Measurements from ENCODE around the gene ARL5B.
A peak's percentile ranks its signal among the peaks of the same experiment; 100 is the strongest.

Gene ARL5B

GRCh38 chr10:18666810-18667209 lies 7.6 kb downstream of the ARL5B start:
- CTCF ChIA-PET = no interaction called here
- TF ChIP-seq, protein P1, sequence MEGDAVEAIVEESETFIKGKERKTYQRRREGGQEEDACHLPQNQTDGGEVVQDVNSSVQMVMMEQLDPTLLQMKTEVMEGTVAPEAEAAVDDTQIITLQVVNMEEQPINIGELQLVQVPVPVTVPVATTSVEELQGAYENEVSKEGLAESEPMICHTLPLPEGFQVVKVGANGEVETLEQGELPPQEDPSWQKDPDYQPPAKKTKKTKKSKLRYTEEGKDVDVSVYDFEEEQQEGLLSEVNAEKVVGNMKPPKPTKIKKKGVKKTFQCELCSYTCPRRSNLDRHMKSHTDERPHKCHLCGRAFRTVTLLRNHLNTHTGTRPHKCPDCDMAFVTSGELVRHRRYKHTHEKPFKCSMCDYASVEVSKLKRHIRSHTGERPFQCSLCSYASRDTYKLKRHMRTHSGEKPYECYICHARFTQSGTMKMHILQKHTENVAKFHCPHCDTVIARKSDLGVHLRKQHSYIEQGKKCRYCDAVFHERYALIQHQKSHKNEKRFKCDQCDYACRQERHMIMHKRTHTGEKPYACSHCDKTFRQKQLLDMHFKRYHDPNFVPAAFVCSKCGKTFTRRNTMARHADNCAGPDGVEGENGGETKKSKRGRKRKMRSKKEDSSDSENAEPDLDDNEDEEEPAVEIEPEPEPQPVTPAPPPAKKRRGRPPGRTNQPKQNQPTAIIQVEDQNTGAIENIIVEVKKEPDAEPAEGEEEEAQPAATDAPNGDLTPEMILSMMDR (IDR thresholded peaks at IDR 0.05; ENCODE audit: insufficient read depth, low read length, missing control alignments) = no peak
- POLR2A ChIA-PET = no interaction called here
- peak; percentile 61 for DNase-seq (ENCODE audit: low read depth, low spot score)
- no peak overlapping the region; the same call in 1 of the 2 replicates for H3K4me3 ChIP-seq (ENCODE audit: low read depth, low read length)

GRCh38 chr10:18668026-18668425 lies 8.8 kb downstream of the ARL5B start:
- TF ChIP-seq, protein P1 (IDR thresholded peaks at IDR 0.05; ENCODE audit: insufficient read depth, low read length, missing control alignments) = no peak
- POLR2A ChIA-PET = no interaction called here
- H3K4me3 ChIP-seq (ENCODE audit: low read depth, low read length) = no peak overlapping the region
- DNase-seq (ENCODE audit: low read depth, low spot score) = no peak
- CTCF ChIA-PET = no interaction called here

DNA sequence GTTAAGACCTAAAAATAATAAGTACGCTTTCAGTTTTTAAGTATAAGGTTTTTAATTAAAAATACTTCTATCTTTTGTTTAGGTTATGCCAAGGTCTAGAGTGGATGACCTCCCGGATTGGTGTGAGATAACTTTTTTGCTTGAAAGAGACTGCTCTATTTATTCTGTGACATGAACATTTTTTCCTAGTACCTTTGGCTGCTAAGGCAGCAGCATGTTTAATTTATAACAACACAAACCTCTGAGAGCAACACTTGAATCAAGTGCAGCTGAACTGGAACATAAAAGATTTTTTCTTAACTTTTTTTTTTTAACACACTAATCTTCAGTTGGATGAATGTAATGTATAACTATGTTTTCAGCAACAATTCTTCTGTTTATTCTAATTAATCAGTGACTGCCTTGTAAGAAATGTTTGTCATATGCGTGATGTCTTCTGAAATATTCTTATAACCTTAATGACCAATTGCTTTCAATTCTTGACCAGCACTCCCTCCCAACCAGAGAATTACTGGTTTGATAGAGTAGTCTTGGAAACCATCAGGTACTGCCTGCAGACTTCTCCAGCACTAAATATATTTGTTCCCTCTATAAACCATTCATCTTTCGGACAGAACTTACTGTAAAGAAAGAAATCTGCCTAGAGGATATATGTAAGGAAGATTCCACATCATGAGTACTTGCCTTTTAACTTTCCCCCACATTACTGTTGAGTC lies 16.0 kb downstream of the ARL5B start:
- H3K4me3 ChIP-seq (ENCODE audit: low read depth, low read length) = no peak overlapping the region
- TF ChIP-seq, protein P1 (IDR thresholded peaks at IDR 0.05; ENCODE audit: insufficient read depth, low read length, missing control alignments) = no peak
- CTCF ChIA-PET = no interaction called here
- DNase-seq (ENCODE audit: low read depth, low spot score) = no peak
- POLR2A ChIA-PET = interaction anchor here (0.6 kb wide), 1 partner anchor 8 kb away, joined by 3 read pairs; no protein-coding TSS in a partner anchor

- no peak for DNase-seq (ENCODE audit: low read depth, low spot score)
- H3K4me3 ChIP-seq (ENCODE audit: low read depth, low read length) = no peak overlapping the region
- ChIA-PET POLR2A (no interaction called here), CTCF (no interaction called here)
- TF ChIP-seq, protein P1 (IDR thresholded peaks at IDR 0.05; ENCODE audit: insufficient read depth, low read length, missing control alignments) = no peak
Observed at GRCh38 chr10:18680754-18681153, 21.5 kb downstream of the ARL5B start.

GRCh38 chr10:18681366-18681765 lies 22.1 kb downstream of the ARL5B start:
- TF ChIP-seq, protein P1 (IDR thresholded peaks at IDR 0.05; ENCODE audit: insufficient read depth, low read length, missing control alignments) = no peak
- no peak overlapping the region for H3K4me3 ChIP-seq (ENCODE audit: low read depth, low read length)
- POLR2A ChIA-PET = no interaction called here
- no peak for DNase-seq (ENCODE audit: low read depth, low spot score)
- CTCF ChIA-PET = no interaction called here

- DNase-seq (ENCODE audit: low read depth, low spot score) = no peak
- ChIA-PET POLR2A (no interaction called here), CTCF (no interaction called here)
- H3K4me3 ChIP-seq (ENCODE audit: low read depth, low read length) = no peak overlapping the region
- TF ChIP-seq, protein P1 (IDR thresholded peaks at IDR 0.05; ENCODE audit: insufficient read depth, low read length, missing control alignments) = no peak
Observed at GRCh38 chr10:18681971-18682411, 22.8 kb downstream of the ARL5B start.
